Measurements from ENCODE around the gene P2RX7. TPM values are rescaled to one million over a fixed set of nuclear protein-coding genes. Genes with fewer than 3 reads are reported as not detected.
"Not testable (repeated sequence)": the region's sequence is repeated elsewhere in the genome, so short reads cannot be mapped to it uniquely, and the experiment has no call there.

The P2RX7 gene
- polyA plus RNA-seq, 1 experiment: 0.48 TPM

GRCh38 chr12:121162384-121162783 is 29.7 kb downstream of the P2RX7 start:
- ChIA-PET POLR2A (interaction anchor here (0.7 kb wide), 1 partner anchor 16 kb away, joined by 3 read pairs; no protein-coding TSS in a partner anchor), CTCF (no interaction called here)
- TF ChIP-seq, protein P1, sequence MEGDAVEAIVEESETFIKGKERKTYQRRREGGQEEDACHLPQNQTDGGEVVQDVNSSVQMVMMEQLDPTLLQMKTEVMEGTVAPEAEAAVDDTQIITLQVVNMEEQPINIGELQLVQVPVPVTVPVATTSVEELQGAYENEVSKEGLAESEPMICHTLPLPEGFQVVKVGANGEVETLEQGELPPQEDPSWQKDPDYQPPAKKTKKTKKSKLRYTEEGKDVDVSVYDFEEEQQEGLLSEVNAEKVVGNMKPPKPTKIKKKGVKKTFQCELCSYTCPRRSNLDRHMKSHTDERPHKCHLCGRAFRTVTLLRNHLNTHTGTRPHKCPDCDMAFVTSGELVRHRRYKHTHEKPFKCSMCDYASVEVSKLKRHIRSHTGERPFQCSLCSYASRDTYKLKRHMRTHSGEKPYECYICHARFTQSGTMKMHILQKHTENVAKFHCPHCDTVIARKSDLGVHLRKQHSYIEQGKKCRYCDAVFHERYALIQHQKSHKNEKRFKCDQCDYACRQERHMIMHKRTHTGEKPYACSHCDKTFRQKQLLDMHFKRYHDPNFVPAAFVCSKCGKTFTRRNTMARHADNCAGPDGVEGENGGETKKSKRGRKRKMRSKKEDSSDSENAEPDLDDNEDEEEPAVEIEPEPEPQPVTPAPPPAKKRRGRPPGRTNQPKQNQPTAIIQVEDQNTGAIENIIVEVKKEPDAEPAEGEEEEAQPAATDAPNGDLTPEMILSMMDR (IDR thresholded peaks at IDR 0.05; ENCODE audit: low read depth, low read length): no peak

DNA sequence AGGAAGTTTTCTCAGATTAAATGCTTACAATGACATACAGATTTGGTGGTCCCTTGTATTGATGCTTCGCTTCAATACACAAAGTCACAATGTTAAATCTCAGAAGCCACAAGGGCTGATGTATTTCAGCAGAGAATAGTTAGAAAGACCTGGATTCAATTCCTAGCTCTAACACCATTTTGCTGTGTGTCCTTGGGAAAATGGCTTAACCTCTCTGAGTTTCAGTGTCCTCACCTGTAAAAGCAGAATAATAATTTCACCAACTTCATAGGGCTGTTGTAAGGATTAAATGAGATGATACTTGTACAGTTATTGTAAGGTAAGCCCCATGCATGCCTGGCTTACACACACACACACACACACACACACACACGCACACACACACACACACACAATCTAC is 30.3 kb downstream of the P2RX7 start:
- Histone ChIP-seq H3K27ac (ENCODE audit: low read depth, low read length) (no peak overlapping the region), H3K4me3 (ENCODE audit: low read depth, low read length) (no peak overlapping the region), H3K9me3 (ENCODE audit: control insufficient read depth, insufficient read depth, low read length) (no peaks in the 10 kb centered on the region; the same call in 1 of the 2 replicates), H3K27me3 (ENCODE audit: control insufficient read depth, insufficient read depth, low read length) (peaks cover 13% of the 10 kb centered on the region)
- no peak for DNase-seq (ENCODE audit: low read depth, low spot score)
- ChIA-PET POLR2A (interaction anchor here (0.7 kb wide), 1 partner anchor 16 kb away, joined by 3 read pairs; no protein-coding TSS in a partner anchor), CTCF (no interaction called here)
- TF ChIP-seq, protein P1 (IDR thresholded peaks at IDR 0.05; ENCODE audit: low read depth, low read length): no peak

More at GRCh38 chr12:121162384-121162783, 29.7 kb downstream of the P2RX7 start:
- Histone ChIP-seq H3K27me3 (ENCODE audit: control insufficient read depth, insufficient read depth, low read length) (peaks cover 14% of the 10 kb centered on the region), H3K27ac (ENCODE audit: low read depth, low read length) (no peak overlapping the region), H3K9me3 (ENCODE audit: control insufficient read depth, insufficient read depth, low read length) (no peaks in the 10 kb centered on the region; the same call in 1 of the 2 replicates), H3K4me3 (ENCODE audit: low read depth, low read length) (no peak overlapping the region)
- no peak for DNase-seq (ENCODE audit: low read depth, low spot score)

DNA sequence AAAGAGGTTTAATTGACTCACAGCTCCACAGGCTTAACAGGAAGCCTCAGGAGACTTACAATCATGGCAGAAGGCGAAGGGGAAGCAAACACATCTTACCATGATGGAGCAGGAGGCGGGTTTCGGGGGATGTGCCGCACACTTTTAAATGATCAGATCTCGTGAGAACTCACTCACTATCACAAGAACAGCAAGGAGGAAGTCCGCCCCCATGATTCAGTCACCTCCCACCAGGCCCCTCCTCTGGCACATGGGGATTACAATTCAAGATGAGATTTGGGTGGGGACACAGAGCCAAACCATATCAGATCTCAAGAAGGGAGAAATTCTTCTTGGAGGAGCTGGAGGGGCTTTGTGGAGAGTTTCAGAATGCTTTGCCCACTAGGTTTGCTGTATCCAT is 32.2 kb downstream of the P2RX7 start:
- POLR2A ChIA-PET; CTCF ChIA-PET; H3K27me3 ChIP-seq (ENCODE audit: control insufficient read depth, insufficient read depth, low read length); H3K4me3 ChIP-seq (ENCODE audit: low read depth, low read length); H3K9me3 ChIP-seq (ENCODE audit: control insufficient read depth, insufficient read depth, low read length); H3K27ac ChIP-seq (ENCODE audit: low read depth, low read length); DNase-seq (ENCODE audit: low read depth, low spot score): not testable (repeated sequence)

DNA sequence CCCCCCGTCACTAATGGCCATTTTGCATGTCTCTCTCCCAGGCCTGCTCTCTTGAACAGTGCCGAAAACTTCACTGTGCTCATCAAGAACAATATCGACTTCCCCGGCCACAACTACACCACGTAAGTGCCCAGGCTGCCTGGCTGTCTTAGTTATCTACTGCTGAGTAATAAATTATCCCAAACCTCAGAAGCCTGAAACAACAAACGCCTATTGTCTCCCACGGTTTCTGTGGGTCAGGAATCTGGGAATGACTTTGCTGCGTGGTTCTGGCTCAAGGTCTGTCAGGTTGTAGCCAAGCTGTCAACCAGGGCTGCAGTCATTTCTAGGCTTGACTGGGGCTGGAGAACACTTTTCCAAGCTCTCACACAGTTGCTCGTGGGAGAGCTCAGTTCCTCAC is 32.6 kb downstream of the P2RX7 start:
- ChIA-PET CTCF (no interaction called here), POLR2A (no interaction called here)
- TF ChIP-seq, protein P1 (IDR thresholded peaks at IDR 0.05; ENCODE audit: low read depth, low read length): no peak
- Histone ChIP-seq H3K27me3 (ENCODE audit: control insufficient read depth, insufficient read depth, low read length) (peaks cover 7% of the 10 kb centered on the region), H3K4me3 (ENCODE audit: low read depth, low read length) (no peak overlapping the region), H3K27ac (ENCODE audit: low read depth, low read length) (no peak overlapping the region), H3K9me3 (ENCODE audit: control insufficient read depth, insufficient read depth, low read length) (no peaks in the 10 kb centered on the region)
- DNase-seq (ENCODE audit: low read depth, low spot score): no peak

- Histone ChIP-seq H3K27me3 (ENCODE audit: control insufficient read depth, insufficient read depth, low read length) (peaks cover 7% of the 10 kb centered on the region), H3K4me3 (ENCODE audit: low read depth, low read length) (no peak overlapping the region), H3K27ac (ENCODE audit: low read depth, low read length) (no peak overlapping the region), H3K9me3 (ENCODE audit: control insufficient read depth, insufficient read depth, low read length) (no peaks in the 10 kb centered on the region)
- TF ChIP-seq, protein P1 (IDR thresholded peaks at IDR 0.05; ENCODE audit: low read depth, low read length): no peak
- POLR2A ChIA-PET: no interaction called here
- no peak for DNase-seq (ENCODE audit: low read depth, low spot score)
- CTCF ChIA-PET: no interaction called here
Measured at GRCh38 chr12:121166356-121166755, 33.7 kb downstream of the P2RX7 start.

Data from AG04450 (cell line).